Ramos (cell line): ENCODE data around the gene ABCF2.

Experiments
- in situ Hi-C: fragments of 300-500 bp; cut with MboI; formaldehyde crosslinking; loops from one replicate; pipeline ENCODE4 v1.14.3; 2022; ENCODE audit warnings: low sequenced_read_pairs; ENCODE audit not compliant: unreplicated experiment

ABCF2 gene

GRCh38 chr7:151198945-151199848, 27.8 kb downstream of the ABCF2 start:
- in situ Hi-C loops: no loop called here

- in situ Hi-C loops: no loop called here
These were observed 29.1 kb downstream of the ABCF2 start for GRCh38 chr7:151197932-151198331.

- in situ Hi-C loops: no loop called here
These were observed 31.2 kb downstream of the ABCF2 start for GRCh38 chr7:151195616-151196450.

DNA sequence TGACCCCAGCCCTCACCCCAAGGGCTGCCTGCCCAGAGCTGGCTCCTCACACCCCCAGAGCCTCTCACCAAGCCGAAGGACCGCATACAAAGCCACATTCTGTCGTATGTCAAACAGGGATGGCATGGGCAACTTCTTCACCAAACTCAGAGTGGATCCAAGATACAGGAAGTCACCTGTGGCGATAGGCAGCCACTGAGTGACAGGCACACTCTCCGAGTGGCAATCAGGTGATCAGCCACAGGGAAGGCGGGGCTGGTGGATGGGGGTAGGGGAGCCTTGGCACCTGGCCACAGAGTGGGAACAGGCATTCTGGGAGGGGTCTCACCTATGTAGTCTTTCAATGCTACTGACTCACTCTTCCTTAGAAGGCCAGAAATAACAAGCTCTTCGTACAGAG, 32.8 kb downstream of the ABCF2 start:
- in situ Hi-C loops: no loop called here

DNA sequence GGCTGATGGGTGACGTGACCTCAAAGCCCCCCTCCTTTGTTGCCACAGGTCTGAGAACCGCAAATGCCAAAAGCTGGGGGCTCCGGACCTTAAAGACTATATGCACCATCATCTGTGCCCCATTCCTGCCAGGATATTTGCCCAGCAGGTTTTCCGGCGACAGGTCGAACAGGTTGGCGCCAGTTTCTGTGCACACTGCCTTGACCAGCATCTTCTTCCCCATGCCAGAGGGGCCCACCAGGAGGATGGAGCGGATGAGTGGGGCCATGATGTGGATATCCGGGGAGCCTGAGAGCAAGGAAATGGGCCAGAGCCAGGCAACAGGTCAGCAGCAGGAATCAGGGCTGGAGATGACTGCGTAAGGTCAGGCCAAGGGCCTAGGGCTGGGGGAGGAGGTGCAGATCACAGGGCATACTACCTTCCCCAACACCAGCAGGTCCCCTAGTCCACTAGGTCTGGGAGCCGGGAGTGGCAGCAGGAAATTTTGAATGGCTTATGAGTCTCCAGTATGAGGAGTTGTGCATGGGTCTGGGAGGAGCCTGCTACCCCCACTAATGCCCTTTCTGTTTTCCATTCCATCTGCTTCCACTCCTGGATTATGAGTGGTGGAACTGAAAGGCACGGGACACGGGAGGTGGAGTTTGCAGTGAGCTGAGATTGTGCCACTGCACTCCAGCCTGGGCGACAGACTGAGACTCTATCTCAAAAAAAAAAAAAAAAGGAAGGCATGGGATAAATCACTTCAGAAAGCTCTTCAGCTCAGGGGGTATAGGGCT, 33.6 kb downstream of the ABCF2 start:
- in situ Hi-C loops: no loop called here

DNA sequence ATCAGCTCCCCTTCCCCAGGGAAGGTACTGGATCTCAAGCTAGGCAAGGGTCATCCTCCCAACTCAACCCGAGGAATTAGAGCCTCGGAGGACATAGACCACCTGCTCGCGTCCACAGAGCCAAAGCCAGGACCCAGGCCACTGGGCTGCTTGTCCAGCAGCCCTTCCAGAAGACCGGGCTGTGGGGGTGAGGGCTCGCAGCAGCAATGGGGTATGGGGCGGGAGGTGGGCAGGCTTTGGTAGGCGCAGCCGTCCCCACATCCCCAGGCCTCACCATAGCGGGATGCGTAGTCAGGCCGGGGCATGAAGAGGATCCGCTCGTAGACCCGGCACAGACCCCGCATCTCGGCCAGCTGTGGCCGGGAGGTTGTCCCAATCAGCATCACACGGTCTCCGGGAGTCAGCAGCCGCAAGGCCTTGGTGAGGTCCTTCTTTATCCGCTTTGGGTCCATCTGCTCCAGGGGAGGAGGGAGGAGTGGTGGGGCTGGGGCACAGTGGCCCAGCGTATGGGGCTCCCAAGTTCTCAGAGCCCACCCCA, 34.9 kb downstream of the ABCF2 start:
- in situ Hi-C loops: no loop called here

- in situ Hi-C loops: no loop called here
These were observed 35.5 kb downstream of the ABCF2 start for GRCh38 chr7:151191544-151191943.

GRCh38 chr7:151189038-151189437, 38.0 kb downstream of the ABCF2 start:
- in situ Hi-C loops: no loop called here

GRCh38 chr7:151188252-151188542, 38.8 kb downstream of the ABCF2 start:
- in situ Hi-C loops: no loop called here

DNA sequence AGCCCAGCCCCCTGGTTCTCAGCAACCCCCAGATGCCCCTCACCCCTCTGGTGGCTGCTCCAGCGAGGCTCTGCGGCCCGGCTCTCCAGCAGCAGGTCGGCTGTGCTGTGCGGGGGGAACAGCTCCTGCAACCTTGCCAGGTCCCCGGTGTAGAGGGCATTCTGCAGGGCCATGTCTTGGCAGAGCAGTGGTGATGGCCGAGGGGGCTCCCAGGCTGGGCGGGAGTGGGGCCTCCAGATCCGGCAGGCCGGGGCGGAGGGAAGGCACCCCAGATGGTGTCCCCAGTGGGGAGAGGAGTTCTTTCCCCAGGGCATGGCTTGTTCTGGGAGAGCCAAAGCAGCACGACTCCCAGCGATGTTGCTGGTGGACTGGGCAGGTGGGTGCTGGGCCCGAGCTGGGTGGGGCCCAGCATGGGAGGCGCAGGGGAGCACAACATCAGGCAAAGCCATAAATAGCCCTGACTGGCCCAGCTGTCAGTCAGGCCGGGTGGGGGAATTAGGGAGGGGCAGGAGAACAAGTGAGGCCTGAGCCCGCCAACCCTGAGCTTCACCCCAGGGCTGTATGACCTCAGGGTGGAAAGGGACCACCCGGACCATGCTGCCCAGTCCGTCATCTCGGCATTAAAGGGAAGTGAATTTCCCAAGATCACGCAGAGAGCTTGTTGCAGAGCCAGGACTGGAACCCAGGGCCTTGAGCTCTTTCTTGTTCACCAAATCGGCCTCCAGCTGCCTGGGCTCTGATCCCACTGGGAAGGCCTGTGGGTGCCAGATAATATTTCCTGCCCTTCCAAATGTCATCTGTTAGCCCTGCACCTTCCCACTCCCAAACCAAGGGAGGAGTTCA, 39.4 kb downstream of the ABCF2 start:
- in situ Hi-C loops: no loop called here

DNA sequence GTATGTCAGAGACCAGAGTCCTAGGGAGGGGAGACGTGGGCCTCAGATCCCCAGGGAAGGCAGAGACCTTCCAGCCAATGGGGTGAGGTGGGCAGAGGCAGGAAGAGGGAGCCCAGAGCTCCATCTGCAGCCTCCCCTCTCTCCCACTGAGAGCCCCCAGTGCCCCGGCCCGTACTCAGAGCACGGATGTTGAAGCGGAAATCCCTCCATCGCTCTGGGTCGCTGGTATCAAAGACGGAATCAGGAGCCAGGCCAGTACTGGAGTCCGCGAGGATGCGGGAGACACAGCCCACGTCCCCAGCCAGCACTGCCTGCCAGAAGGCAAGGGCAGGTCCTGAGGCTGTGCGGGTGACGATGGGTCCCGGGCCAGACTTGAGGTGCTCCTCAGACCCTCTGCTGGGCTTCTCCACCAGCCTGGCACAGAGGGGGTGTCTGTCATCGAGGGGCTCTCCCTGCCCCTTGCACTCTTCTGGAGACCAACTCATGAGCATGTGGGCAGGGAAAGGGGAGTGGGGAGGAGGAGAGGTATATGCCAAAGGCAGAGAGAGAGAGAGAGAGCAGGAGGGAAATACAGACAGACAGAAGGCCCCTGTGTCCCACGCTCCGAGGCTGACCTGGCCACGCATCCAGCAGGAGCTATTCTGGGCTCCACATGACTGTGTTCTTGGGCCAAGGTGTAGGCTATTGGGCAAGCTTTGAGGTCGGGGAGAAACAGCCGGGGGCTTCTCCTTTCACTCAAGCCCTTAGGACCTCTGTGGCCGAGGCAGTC, 40.2 kb downstream of the ABCF2 start, which contains the start of gene ASB10:
Gene ASB10 (minus strand): TSS at position 611 of the 769 bp plus-strand sequence. CDS start 120 bp downstream, at position 491.
- in situ Hi-C loops: no loop called here

DNA sequence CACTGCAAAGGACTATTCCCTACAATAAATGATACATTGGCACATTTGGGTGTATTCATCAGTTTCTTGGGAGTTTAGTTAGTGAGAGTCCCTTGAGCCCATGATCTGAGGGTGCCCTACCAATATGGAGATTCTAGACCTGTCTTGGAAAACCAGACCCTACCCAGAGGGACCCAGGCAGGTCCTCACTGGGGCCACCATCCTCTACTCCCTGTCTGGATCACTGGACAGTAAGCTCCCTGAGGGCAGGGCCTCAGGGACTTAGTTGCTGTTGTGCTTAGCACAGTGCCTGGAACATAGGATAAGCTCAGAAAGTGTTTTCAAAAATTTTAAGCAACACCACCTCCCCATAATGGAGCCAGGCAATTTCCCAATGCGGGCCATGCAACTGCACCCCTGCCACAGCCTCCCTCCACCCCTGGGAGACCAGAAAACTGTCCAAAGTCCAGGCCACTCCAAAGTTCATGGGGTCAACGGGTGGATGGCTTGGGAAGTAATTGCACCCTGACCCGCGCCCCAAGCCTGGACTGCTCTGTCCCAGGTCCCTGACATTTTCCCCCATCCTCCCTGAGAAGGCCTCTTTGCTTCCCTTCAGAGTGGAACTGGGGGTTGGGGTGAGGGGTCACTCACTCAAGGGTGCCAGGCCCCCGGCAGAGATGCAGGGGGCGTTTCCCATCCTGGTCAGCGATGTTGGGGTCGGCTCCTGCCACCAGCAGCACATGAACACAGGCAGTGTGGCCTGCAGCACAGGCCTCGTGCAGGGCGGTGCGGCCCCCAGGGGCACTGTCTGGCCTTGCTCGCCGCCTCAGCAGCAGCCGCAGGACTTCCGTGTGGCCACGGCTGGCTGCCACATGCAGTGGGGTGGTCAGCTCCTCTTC, 41.0 kb downstream of the ABCF2 start:
- in situ Hi-C loops: no loop called here

GRCh38 chr7:151181011-151181431, 46.0 kb downstream of the ABCF2 start:
- in situ Hi-C loops: no loop called here

- in situ Hi-C loops: no loop called here
These were observed 47.1 kb downstream of the ABCF2 start for GRCh38 chr7:151179946-151180345.

GRCh38 chr7:151179287-151179860, 47.6 kb downstream of the ABCF2 start:
- in situ Hi-C loops: no loop called here

DNA sequence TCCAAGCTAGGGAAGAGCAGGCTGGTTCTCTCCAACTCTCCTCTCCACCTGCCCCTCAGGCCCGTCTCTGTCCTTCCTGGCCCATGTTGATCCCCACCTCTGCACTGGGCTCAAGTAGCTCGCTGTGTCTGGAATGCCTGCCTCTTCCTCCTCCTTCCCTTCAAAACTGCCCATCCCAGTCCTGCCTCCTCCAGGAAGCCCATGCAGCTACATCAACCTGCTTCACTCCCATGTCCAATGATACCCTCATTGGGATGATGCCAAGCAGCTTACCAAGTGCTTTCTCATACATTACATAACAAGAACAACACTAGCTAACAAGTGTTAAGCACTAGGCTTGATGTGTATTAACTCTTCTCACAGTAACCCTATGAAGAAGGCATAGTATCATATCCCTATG, 48.2 kb downstream of the ABCF2 start:
- in situ Hi-C loops: no loop called here

GRCh38 chr7:151178236-151178635, 48.8 kb downstream of the ABCF2 start:
- in situ Hi-C loops: no loop called here
